Fibroblast of skin of right biceps (primary cell): ENCODE data around the gene NAT10.

Experiments used
- DNase-seq: peaks from one replicate; pipeline ENCODE4 v3.0.0-alpha.2; 2013

Gene NAT10

GRCh38 chr11:34191578-34191977 is 86.1 kb downstream of the NAT10 start:
- DNase-seq: no peak

- peak; percentile 92 for DNase-seq
Observed at GRCh38 chr11:34192481-34193401, 87.3 kb downstream of the NAT10 start.

DNA sequence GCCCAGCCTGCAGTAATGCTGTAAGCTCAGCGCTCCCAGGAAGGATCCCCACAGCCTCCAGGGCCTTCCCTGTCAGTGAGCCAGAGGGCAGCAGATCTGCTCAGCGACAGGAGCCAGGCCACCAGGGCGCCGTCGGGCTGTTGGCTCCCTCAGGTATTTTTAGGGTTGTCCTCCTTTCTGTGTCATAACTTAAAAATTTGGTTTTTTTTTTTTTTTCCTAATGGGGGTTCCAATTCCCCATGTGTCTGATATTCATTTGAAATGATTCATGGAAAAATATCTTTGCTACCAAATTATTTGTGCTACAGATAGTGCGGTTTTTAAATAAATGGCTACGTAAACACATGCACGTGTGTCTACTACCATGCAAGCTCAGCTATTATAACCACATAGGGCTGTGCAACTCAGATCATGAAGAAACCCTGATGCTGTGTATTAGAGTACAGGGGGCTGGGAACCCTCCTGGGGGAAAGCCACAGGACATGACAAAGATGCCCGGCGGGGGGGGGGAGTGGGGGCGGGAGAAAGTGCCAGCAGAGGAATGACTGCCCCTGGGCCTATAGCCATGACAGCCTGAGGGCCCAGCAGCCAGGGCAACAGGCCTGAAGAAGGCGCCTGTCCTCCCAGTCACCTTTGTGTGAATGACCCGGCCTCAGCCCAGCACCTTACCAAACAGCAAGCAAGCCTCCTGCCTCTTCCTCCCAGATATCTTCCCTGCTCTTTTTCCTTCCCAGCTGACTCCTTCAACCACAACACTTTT is 89.3 kb downstream of the NAT10 start:
- DNase-seq: peak; percentile 69
